K562 (cell line): ENCODE data around the gene CLCN1. TPM values are rescaled to one million over a fixed set of nuclear protein-coding genes. Genes with fewer than 3 reads are reported as not detected.

Experiments
- ATAC-seq: fragments of 200-7000 bp; cut with Tn5 transposase; 3 replicates; pipeline ENCODE4 v1.9.1; 2020; ENCODE audit warnings: moderate library complexity
- BruUV-seq: library from RNA; stranded (reverse); fragments of 400-500 nt; replicated peaks from 2 replicates; lab custom pipeline; 2021; lab: Mats Ljungman, UMichigan
- CTCF ChIA-PET: fragments of 300-600 bp; formaldehyde crosslinking; extraction: SDS; loops from one replicate; lab custom pipeline; 2021; ENCODE audit warnings: low intra/inter-chr PET ratio; lab: Yijun Ruan, JAX
- POLR2A ChIA-PET: fragments of 300-600, 350-650 bp; sonication (Branson Sonifier 250); formaldehyde crosslinking; extraction: SDS; loops from one replicate; lab custom pipeline; 2021; ENCODE audit warnings: antibody characterized with exemption, inconsistent platforms; lab: Yijun Ruan, JAX
- DNase-seq, 4 experiments: peaks; one replicate each; pipeline versions ENCODE4 v3.0.0 to v3.0.0-alpha.2; 2011 to 2018; ENCODE audit warnings: low spot score in 3 of 4, mixed read lengths in 3 of 4; ENCODE audit errors: extremely low read depth in 1 of 4
- FAIRE-seq: peaks from 2 replicates; lab custom pipeline; 2011; peaks lifted over from hg19 to GRCh38; lab: Jason Lieb, UNC
- H2AFZ ChIP-seq: 2 replicates; pipeline ENCODE4 v1.6.0; 2011; ENCODE audit warnings: low read depth, low read length, control low read depth, inconsistent platforms
- H3K27ac ChIP-seq: fragments of 200-600 bp; 3 replicates; pipeline ENCODE4 v1.8.0; 2011; ENCODE audit warnings: low read depth, mild to moderate bottlenecking, control low read depth, inconsistent platforms, low read length, moderate library complexity, mixed read lengths; ENCODE audit errors: extremely low read depth
- H3K27me3 ChIP-seq, 2 experiments: fragments of 300-600 bp in 1 of 2; 2 replicates in 1 of 2; 3 replicates in 1 of 2; pipeline versions ENCODE4 v1.6.0 to v1.8.0; 2011; ENCODE audit warnings: inconsistent platforms in 2 of 2, low read length in 2 of 2, mild to moderate bottlenecking in 1 of 2, mixed read lengths in 1 of 2, moderate library complexity in 1 of 2; ENCODE audit not compliant: control insufficient read depth in 2 of 2, insufficient read depth in 2 of 2
- H3K36me3 ChIP-seq: fragments of 300-600 bp; 3 replicates; pipeline ENCODE4 v1.8.0; 2011; ENCODE audit warnings: mild to moderate bottlenecking, low read length, inconsistent platforms; ENCODE audit not compliant: control insufficient read depth, insufficient read depth
- H3K4me1 ChIP-seq, 2 experiments: fragments of 200-600 bp in 1 of 2; replicated peaks in 1 of 2; 2 replicates in 1 of 2; 3 replicates in 1 of 2; pipeline versions ENCODE4 v1.5.1 to v1.8.0; 2011; ENCODE audit warnings: inconsistent platforms in 2 of 2, low read length in 2 of 2, mild to moderate bottlenecking in 1 of 2, mixed read lengths in 1 of 2, moderate library complexity in 1 of 2; ENCODE audit not compliant: control insufficient read depth in 2 of 2, insufficient read depth in 2 of 2
- H3K4me2 ChIP-seq: 2 replicates; pipeline ENCODE4 v1.6.1; 2011; ENCODE audit warnings: low read length, control low read depth, inconsistent platforms, mixed read lengths; ENCODE audit not compliant: insufficient read depth
- H3K4me3 ChIP-seq: fragments of 200-600 bp; sonication (generic), shearing (Covaris generic); 2 replicates; pipeline ENCODE4 v1.5.1; 2016; ENCODE audit warnings: control low read depth, inconsistent platforms
- H3K79me2 ChIP-seq: fragments of 200-600 bp; 3 replicates; pipeline ENCODE4 v1.8.0; 2011; ENCODE audit warnings: low read length, inconsistent platforms; ENCODE audit not compliant: control insufficient read depth, insufficient read depth
- H3K9ac ChIP-seq, 2 experiments: 2 replicates each; pipeline versions ENCODE4 v1.6.0 to v1.6.1; 2011; ENCODE audit warnings: low read depth in 2 of 2, low read length in 2 of 2, control low read depth in 1 of 2, inconsistent platforms in 1 of 2, mild to moderate bottlenecking in 1 of 2, mixed read lengths in 1 of 2; ENCODE audit not compliant: insufficient read depth in 1 of 2
- H3K9me1 ChIP-seq: one replicate; pipeline ENCODE4 v1.6.0; 2011; ENCODE audit warnings: inconsistent platforms, mild to moderate bottlenecking, low read length, moderate library complexity; ENCODE audit not compliant: control insufficient read depth, insufficient read depth
- H3K9me3 ChIP-seq: replicated peaks from 2 replicates; pipeline ENCODE4 v1.5.1; 2011; ENCODE audit warnings: low read depth, low read length, inconsistent platforms; ENCODE audit not compliant: control insufficient read depth, insufficient read depth
- H4K20me1 ChIP-seq: replicated peaks from 2 replicates; pipeline ENCODE4 v1.6.1; 2011; ENCODE audit warnings: low read length, inconsistent platforms, mixed read lengths; ENCODE audit not compliant: control insufficient read depth, insufficient read depth
- BCOR ChIP-seq: fragments of 450-650 bp; IDR thresholded peaks from 2 replicates; pipeline ENCODE4 v1.6.1; 2016
- C11orf30 ChIP-seq: fragments of 450-650 bp; IDR thresholded peaks from 2 replicates; pipeline ENCODE4 v1.6.1; 2016; ENCODE audit warnings: low read depth, mild to moderate bottlenecking
- KDM1A ChIP-seq, 2 experiments: fragments of 450-650 bp; IDR thresholded peaks; 2 replicates each; pipeline ENCODE4 v1.6.1; 2016; ENCODE audit warnings: mild to moderate bottlenecking in 2 of 2
- MAFF ChIP-seq: IDR thresholded peaks from 2 replicates; pipeline ENCODE4 v1.6.1; 2012; ENCODE audit warnings: low read length, improper control_type of control experiment
- MAFK ChIP-seq: IDR thresholded peaks from 2 replicates; pipeline ENCODE4 v1.6.1; 2011; ENCODE audit warnings: low read length, improper control_type of control experiment
- MEIS2 ChIP-seq: fragments of 450-650 bp; IDR thresholded peaks from 2 replicates; pipeline ENCODE4 v1.6.1; 2014; ENCODE audit warnings: mild to moderate bottlenecking; ENCODE audit not compliant: partially characterized antibody
- NCOA2 ChIP-seq, 2 experiments: fragments of 450-650 bp; IDR thresholded peaks; 2 replicates each; pipeline ENCODE4 v1.6.1; 2018; ENCODE audit warnings: mild to moderate bottlenecking in 2 of 2, moderate library complexity in 1 of 2; ENCODE audit not compliant: partially characterized antibody in 2 of 2
- NFE2 ChIP-seq: IDR thresholded peaks from 2 replicates; pipeline ENCODE4 v1.6.1; 2014; ENCODE audit warnings: antibody characterized with exemption, low read depth
- NFE2L1 ChIP-seq: fragments of 450-650 bp; IDR thresholded peaks from 2 replicates; pipeline ENCODE4 v1.6.1; 2016; ENCODE audit warnings: missing genetic modification characterization, low read depth, mild to moderate bottlenecking, missing compliant biosample characterization, moderate library complexity, borderline replicate concordance
- POU5F1 ChIP-seq: fragments of 150-350 bp; IDR thresholded peaks from 2 replicates; pipeline ENCODE4 v1.6.1; 2014; ENCODE audit warnings: borderline replicate concordance, low read length, low read depth, mild to moderate bottlenecking; ENCODE audit not compliant: partially characterized antibody
- SNIP1 ChIP-seq: fragments of 450-650 bp; IDR thresholded peaks from 2 replicates; pipeline ENCODE4 v1.7.1; 2017; ENCODE audit warnings: low read depth, mild to moderate bottlenecking
- TARDBP ChIP-seq: fragments of 450-650 bp; IDR thresholded peaks from 2 replicates; pipeline ENCODE4 v1.6.1; 2016
- ZBTB17 ChIP-seq: fragments of 450-650 bp; formaldehyde crosslinking; IDR thresholded peaks from 2 replicates; pipeline ENCODE4 v1.4.0; 2020; ENCODE audit warnings: mild to moderate bottlenecking
- ZNF146 ChIP-seq: IDR thresholded peaks from one replicate; pipeline ENCODE4 v1.6.1; 2018; ENCODE audit warnings: missing compliant biosample characterization; ENCODE audit not compliant: unreplicated experiment
- ZNF316 ChIP-seq: fragments of 450-650 bp; IDR thresholded peaks from 2 replicates; pipeline ENCODE4 v1.6.1; 2016
- ZNF444 ChIP-seq: fragments of 250-450 bp; sonication (Bioruptor Pico); IDR thresholded peaks from 2 replicates; pipeline ENCODE4 v1.4.0; 2020; ENCODE audit warnings: mild to moderate bottlenecking, moderate library complexity
- ZNF57 ChIP-seq: fragments of 450-650 bp; formaldehyde crosslinking; IDR thresholded peaks from 2 replicates; pipeline ENCODE4 v1.4.0; 2020; ENCODE audit warnings: mild to moderate bottlenecking, moderate library complexity
- ZNF764 ChIP-seq: fragments of 250-450 bp; sonication (Bioruptor Pico); IDR thresholded peaks from 2 replicates; pipeline ENCODE4 v1.4.0; 2020; ENCODE audit warnings: low read depth, mild to moderate bottlenecking, moderate library complexity
- in situ Hi-C: fragments of 300-500 bp; cut with MboI; formaldehyde crosslinking; loops from 4 replicates; pipeline ENCODE4 v1.15.0; 2018; ENCODE audit warnings: inconsistent platforms, mixed read lengths
- intact Hi-C: fragments of 100-400 bp; cut with micrococcal nuclease; formaldehyde crosslinking; loops from 2 replicates; pipeline ENCODE4 v1.14.2; 2022
- polyA plus RNA-seq, 8 experiments: library from polyadenylated mRNA; depleted of rRNA in 4 of 8; stranded (reverse) in 5 of 8; unstranded in 3 of 8; fragments of >200 nt; fragmentation: Nextera tagmentation in 2 of 8; fragmentation: Illumina TruSeq in 1 of 8; extraction: Ambion mirVana in 2 of 8; extraction: Trizol in 1 of 8; gene quantifications; 2 replicates each; pipeline versions ENCODE4 v1.2.1 to v1.2.3, GENCODE V29; 2011 to 2014; ENCODE audit warnings: inconsistent platforms in 1 of 8, missing spikeins in 1 of 8
- total RNA-seq, 7 experiments: library from RNA; depleted of rRNA in 6 of 7; stranded (reverse); fragments of >200 nt in 6 of 7; fragmentation: Illumina TruSeq in 2 of 7; extraction: Trizol in 2 of 7; gene quantifications; 2 replicates each; pipeline versions ENCODE4 v1.2.1 to v1.2.3, GENCODE V29; 2011 to 2021; ENCODE audit warnings: low replicate concordance in 1 of 7
- TF ChIP-seq, protein P1 (sequence below): fragments of 250-450 bp; sonication (Bioruptor Pico); IDR thresholded peaks from 2 replicates; pipeline ENCODE4 v1.4.0; 2020; ENCODE audit warnings: borderline replicate concordance
- TF ChIP-seq, protein P2 (sequence below), 2 experiments: fragments of 250-450 bp in 1 of 2; fragments of 450-650 bp in 1 of 2; sonication (Bioruptor Pico) in 1 of 2; IDR thresholded peaks; 2 replicates each; pipeline versions ENCODE4 v1.6.1 to v1.8.0; 2016 to 2021; ENCODE audit warnings: mild to moderate bottlenecking in 2 of 2, moderate library complexity in 2 of 2, missing compliant biosample characterization in 1 of 2, missing genetic modification characterization in 1 of 2

CLCN1 gene
- total and polyA plus RNA-seq, 9 of the 15 experiments (the other 6 are each of a cell fraction or from before 2014, with no cell fraction given): 0.01 to 0.11 (median 0.04) TPM; not detected in 4

DNA sequence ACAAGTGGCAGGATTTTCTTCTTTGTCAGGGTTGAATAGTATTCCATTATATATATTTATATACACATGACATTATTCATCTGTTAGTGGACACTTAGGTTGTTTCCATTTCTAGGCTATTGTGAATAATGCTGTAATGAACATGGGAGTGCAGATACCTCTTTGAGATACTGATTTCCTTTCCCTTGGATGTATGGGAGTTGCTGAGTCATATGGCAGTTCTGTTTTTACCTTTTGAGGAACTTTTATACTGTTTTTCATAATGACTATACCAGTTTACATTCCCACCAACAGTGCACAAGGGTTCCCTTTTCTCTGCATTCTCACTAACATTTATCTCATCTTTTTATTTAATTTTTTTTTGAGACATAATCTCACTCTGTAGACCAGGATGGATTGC is 1.8 kb upstream of the CLCN1 start:
- Histone ChIP-seq H3K9me3 (no peaks in the 10 kb centered on the region), H3K4me3 (no peak overlapping the region), H3K9ac (no peak overlapping the region), H3K79me2 (no peaks in the 10 kb centered on the region), H3K27me3 (peaks cover 23 to 35% of the 10 kb centered on the region in 2 experiments; a peak in 4 of 5 replicates), H2AFZ (no peak overlapping the region), H3K4me1 (no peaks in the 10 kb centered on the region), H3K4me2 (no peak overlapping the region), H3K9me1 (no peaks in the 10 kb centered on the region), H3K27ac (no peak overlapping the region), H4K20me1 (no peaks in the 10 kb centered on the region), H3K36me3 (no peaks in the 10 kb centered on the region)
- in situ Hi-C loops: no loop called here
- DNase-seq (no peak), ATAC-seq (no peak), FAIRE-seq (no peak)
- ChIA-PET POLR2A (no interaction called here), CTCF (no interaction called here)
- no TSS peak for BruUV-seq
- intact Hi-C loops: no loop called here
- TF ChIP-seq ZBTB17 (no peak), ZNF57 (CRISPR knock-in tag) (no peak), POU5F1 (no peak), ZNF316 (0 out of 2 replicates have a peak, but pooled peaks have one; percentile 16), KDM1A (IDR thresholded peaks at IDR 0.05) (no peak), NFE2L1 (0 out of 2 replicates have a peak, but pooled peaks have one; percentile 4), ZNF444 (no peak), BCOR (no peak), SNIP1 (no peak), MAFK (peak; percentile 34; the same call in 1 of the 2 replicates), NFE2 (peak; percentile 61), C11orf30 (peak; percentile 32; the same call in 1 of the 2 replicates), MAFF (peak; percentile 37; the same call in 1 of the 2 replicates), TARDBP (no peak), MEIS2 (no peak), ZNF764 (CRISPR knock-in tag) (no peak), ZNF146 (CRISPR knock-in tag) (peak; percentile 36), NCOA2 (IDR thresholded peaks at IDR 0.05; ENCODE audit: partially characterized antibody in 2 of 2) (no peak)
- TF ChIP-seq, protein P1, sequence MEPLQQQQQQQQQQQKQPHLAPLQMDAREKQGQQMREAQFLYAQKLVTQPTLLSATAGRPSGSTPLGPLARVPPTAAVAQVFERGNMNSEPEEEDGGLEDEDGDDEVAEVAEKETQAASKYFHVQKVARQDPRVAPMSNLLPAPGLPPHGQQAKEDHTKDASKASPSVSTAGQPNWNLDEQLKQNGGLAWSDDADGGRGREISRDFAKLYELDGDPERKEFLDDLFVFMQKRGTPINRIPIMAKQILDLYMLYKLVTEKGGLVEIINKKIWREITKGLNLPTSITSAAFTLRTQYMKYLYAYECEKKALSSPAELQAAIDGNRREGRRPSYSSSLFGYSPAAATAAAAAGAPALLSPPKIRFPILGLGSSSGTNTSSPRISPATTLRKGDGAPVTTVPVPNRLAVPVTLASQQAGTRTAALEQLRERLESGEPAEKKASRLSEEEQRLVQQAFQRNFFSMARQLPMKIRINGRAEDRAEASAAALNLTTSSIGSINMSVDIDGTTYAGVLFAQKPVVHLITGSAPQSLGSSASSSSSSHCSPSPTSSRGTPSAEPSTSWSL: no peak
- TF ChIP-seq, protein P2, sequence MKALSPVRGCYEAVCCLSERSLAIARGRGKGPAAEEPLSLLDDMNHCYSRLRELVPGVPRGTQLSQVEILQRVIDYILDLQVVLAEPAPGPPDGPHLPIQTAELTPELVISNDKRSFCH (CRISPR knock-in tag; IDR thresholded peaks at IDR 0.05): no peak
- TF ChIP-seq, protein P2 (tag; IDR thresholded peaks at IDR 0.05): no peak
